Liver (tissue), 3 donors: Measurements from ENCODE around the gene LIMA1.

Source experiments
- GABPA ChIP-seq, 2 donors: IDR thresholded peaks in 1 of 2; conservative IDR thresholded peaks in 1 of 2; 2 replicates each; pipeline ENCODE4 v1.6.1; 2016; ENCODE audit warnings: antibody characterized with exemption in 2 of 2, mild to moderate bottlenecking in 1 of 2, moderate library complexity in 1 of 2
- HNF4G ChIP-seq: IDR thresholded peaks from 2 replicates; pipeline ENCODE4 v1.6.1; 2016; ENCODE audit warnings: antibody characterized with exemption
- MAX ChIP-seq: IDR thresholded peaks from 2 replicates; pipeline ENCODE4 v1.6.1; 2016; ENCODE audit warnings: antibody characterized with exemption
- REST ChIP-seq: IDR thresholded peaks from 2 replicates; pipeline ENCODE4 v1.6.1; 2016; ENCODE audit warnings: antibody characterized with exemption, mild to moderate bottlenecking
- SP1 ChIP-seq: IDR thresholded peaks from 2 replicates; pipeline ENCODE4 v1.6.1; 2018; ENCODE audit warnings: antibody characterized with exemption, mild to moderate bottlenecking
- TAF1 ChIP-seq: conservative IDR thresholded peaks from 2 replicates; pipeline ENCODE4 v1.6.1; 2016; ENCODE audit warnings: antibody characterized with exemption, mild to moderate bottlenecking
- YY1 ChIP-seq: IDR thresholded peaks from 2 replicates; pipeline ENCODE4 v1.6.1; 2016; ENCODE audit warnings: antibody characterized with exemption, mild to moderate bottlenecking
- TF ChIP-seq, protein P1 (sequence below): fragments of 150-350 bp; IDR thresholded peaks from 2 replicates; pipeline ENCODE4 v1.5.1; 2017; ENCODE audit warnings: improper control_type of control experiment, low read depth, low read length; ENCODE audit not compliant: missing input control
- donor health status: healthy.
- donor health status: healthy.

- TF ChIP-seq, protein P1, sequence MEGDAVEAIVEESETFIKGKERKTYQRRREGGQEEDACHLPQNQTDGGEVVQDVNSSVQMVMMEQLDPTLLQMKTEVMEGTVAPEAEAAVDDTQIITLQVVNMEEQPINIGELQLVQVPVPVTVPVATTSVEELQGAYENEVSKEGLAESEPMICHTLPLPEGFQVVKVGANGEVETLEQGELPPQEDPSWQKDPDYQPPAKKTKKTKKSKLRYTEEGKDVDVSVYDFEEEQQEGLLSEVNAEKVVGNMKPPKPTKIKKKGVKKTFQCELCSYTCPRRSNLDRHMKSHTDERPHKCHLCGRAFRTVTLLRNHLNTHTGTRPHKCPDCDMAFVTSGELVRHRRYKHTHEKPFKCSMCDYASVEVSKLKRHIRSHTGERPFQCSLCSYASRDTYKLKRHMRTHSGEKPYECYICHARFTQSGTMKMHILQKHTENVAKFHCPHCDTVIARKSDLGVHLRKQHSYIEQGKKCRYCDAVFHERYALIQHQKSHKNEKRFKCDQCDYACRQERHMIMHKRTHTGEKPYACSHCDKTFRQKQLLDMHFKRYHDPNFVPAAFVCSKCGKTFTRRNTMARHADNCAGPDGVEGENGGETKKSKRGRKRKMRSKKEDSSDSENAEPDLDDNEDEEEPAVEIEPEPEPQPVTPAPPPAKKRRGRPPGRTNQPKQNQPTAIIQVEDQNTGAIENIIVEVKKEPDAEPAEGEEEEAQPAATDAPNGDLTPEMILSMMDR, result no peak
- TF ChIP-seq GABPA (IDR thresholded peaks at IDR 0.05 in 1 of 2, conservative IDR thresholded peaks at IDR 0.05 in 1 of 2) (no peak), REST (no peak), YY1 (no peak), SP1 (no peak), HNF4G (no peak), TAF1 (no peak), MAX (no peak)
These were observed 126.1 kb downstream of the LIMA1 start for GRCh38 chr12:50157259-50157658.
